ENCODE data around the gene FIBP.

Gene FIBP

GRCh38 chr11:65888163-65888814 lies at the start of gene FIBP:
Gene FIBP, minus strand, starts transcription at chr11:65888471. Its CDS starts 53 bp downstream, at chr11:65888418.
- peak; percentile 95 for DNase-seq (ENCODE audit: low spot score)

GRCh38 chr11:65937766-65938165 lies 49.5 kb upstream of the FIBP start:
- no peak for DNase-seq (ENCODE audit: low spot score)

- no peak for DNase-seq (ENCODE audit: low spot score)
These were observed 45.7 kb upstream of the FIBP start for GRCh38 chr11:65934014-65934413.

GRCh38 chr11:65932558-65932919 lies 44.3 kb upstream of the FIBP start:
- no peak for DNase-seq (ENCODE audit: low spot score)

- DNase-seq (ENCODE audit: low spot score): no peak
These were observed 43.7 kb upstream of the FIBP start for GRCh38 chr11:65931773-65932557.

- DNase-seq (ENCODE audit: low spot score): no peak
These were observed 40.4 kb upstream of the FIBP start for GRCh38 chr11:65928667-65929066.

- DNase-seq (ENCODE audit: low spot score): peak; percentile 88
These were observed 39.7 kb upstream of the FIBP start for GRCh38 chr11:65927904-65928397.

GRCh38 chr11:65925397-65925796 lies 37.1 kb upstream of the FIBP start:
- DNase-seq (ENCODE audit: low spot score): no peak

GRCh38 chr11:65922565-65922964 lies 34.3 kb upstream of the FIBP start:
- DNase-seq (ENCODE audit: low spot score): no peak

- no peak for DNase-seq (ENCODE audit: low spot score)
These were observed 33.6 kb upstream of the FIBP start for GRCh38 chr11:65921876-65922275.

- DNase-seq (ENCODE audit: low spot score): no peak
These were observed 32.8 kb upstream of the FIBP start for GRCh38 chr11:65921033-65921555.

- DNase-seq (ENCODE audit: low spot score): no peak
These were observed 32.1 kb upstream of the FIBP start for GRCh38 chr11:65920372-65920802.

- peak; percentile 48 for DNase-seq (ENCODE audit: low spot score)
These were observed 31.5 kb upstream of the FIBP start for GRCh38 chr11:65919573-65920371.

GRCh38 chr11:65919141-65919572 lies 30.9 kb upstream of the FIBP start, which contains the start of gene DRAP1:
Gene DRAP1, plus strand, starts transcription at chr11:65919426. Its CDS starts 76 bp downstream, at chr11:65919502.
- DNase-seq (ENCODE audit: low spot score): peak; percentile 98

GRCh38 chr11:65918211-65919140 lies 30.2 kb upstream of the FIBP start, which contains the start of gene C11orf68:
Gene C11orf68, minus strand, starts transcription at chr11:65919062. Its CDS starts 31 bp downstream, at chr11:65919031.
- no peak for DNase-seq (ENCODE audit: low spot score)

GRCh38 chr11:65917434-65918210 lies 29.4 kb upstream of the FIBP start:
- no peak for DNase-seq (ENCODE audit: low spot score)

- DNase-seq (ENCODE audit: low spot score): no peak
These were observed 28.8 kb upstream of the FIBP start for GRCh38 chr11:65917077-65917433.

GRCh38 chr11:65916391-65916790 lies 28.1 kb upstream of the FIBP start:
- no peak for DNase-seq (ENCODE audit: low spot score)

- DNase-seq (ENCODE audit: low spot score): no peak
These were observed 27.6 kb upstream of the FIBP start for GRCh38 chr11:65915821-65916251.

All from CD4-positive, alpha-beta T cell treated with Interleukin-2 at 100 ng/mL for 4 hours (primary cell).